Measurements from ENCODE around the gene WDR62.

Gene WDR62

GRCh38 chr19:36139473-36140303, 85.0 kb downstream of the WDR62 start, which contains the start of gene CAPNS1:
Gene CAPNS1 (plus strand): TSS chr19:36140066. CDS start chr19:36141012, 946 bp downstream.
- in situ Hi-C loops (cut with MboI; ENCODE audit: low sequenced_read_pairs): no loop called here

- in situ Hi-C loops (cut with MboI; ENCODE audit: low sequenced_read_pairs): no loop called here
Measured at GRCh38 chr19:36140304-36141038, 85.8 kb downstream of the WDR62 start.

GRCh38 chr19:36141039-36141927, 86.6 kb downstream of the WDR62 start:
- in situ Hi-C loops (cut with MboI; ENCODE audit: low sequenced_read_pairs): no loop called here

DNA sequence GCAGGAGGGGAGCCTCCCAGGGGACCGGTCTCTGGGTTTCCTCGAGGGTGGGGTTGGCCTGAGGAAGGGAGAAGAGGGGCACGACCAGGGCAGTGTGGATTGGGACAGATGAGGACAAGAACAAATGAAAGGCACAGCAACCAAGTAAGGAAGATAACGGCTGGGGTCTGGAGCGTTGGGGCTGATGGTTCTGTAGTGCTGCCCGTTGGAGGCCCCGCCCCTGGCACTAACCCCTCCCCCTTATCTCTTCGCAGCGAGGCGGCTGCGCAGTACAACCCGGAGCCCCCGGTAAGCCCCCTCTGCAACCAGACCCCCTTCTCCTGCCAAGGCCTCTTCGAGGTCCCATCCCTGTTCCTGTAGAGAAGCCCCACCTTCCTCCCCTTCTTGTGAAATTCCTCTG, 87.3 kb downstream of the WDR62 start:
- in situ Hi-C loops (cut with MboI; ENCODE audit: low sequenced_read_pairs): no loop called here

DNA sequence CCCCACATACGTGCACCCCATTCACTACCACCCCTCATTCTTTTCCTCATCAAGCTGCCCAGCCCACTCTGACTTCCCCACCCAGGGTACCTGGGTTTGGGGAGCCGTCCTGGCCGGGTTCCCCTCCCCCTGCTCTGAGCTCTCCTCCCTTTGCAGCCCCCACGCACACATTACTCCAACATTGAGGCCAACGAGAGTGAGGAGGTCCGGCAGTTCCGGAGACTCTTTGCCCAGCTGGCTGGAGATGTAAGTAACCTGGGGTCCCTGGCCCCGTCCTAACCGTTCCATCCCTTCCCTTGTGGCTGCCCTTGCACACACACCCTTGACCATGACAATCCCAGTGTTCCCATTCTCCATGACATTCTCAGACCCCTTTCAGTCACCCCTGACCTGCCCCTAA, 87.8 kb downstream of the WDR62 start:
- in situ Hi-C loops (cut with MboI; ENCODE audit: low sequenced_read_pairs): no loop called here

- in situ Hi-C loops (cut with MboI; ENCODE audit: low sequenced_read_pairs): no loop called here
Measured at GRCh38 chr19:36144624-36145023, 89.9 kb downstream of the WDR62 start.

DNA sequence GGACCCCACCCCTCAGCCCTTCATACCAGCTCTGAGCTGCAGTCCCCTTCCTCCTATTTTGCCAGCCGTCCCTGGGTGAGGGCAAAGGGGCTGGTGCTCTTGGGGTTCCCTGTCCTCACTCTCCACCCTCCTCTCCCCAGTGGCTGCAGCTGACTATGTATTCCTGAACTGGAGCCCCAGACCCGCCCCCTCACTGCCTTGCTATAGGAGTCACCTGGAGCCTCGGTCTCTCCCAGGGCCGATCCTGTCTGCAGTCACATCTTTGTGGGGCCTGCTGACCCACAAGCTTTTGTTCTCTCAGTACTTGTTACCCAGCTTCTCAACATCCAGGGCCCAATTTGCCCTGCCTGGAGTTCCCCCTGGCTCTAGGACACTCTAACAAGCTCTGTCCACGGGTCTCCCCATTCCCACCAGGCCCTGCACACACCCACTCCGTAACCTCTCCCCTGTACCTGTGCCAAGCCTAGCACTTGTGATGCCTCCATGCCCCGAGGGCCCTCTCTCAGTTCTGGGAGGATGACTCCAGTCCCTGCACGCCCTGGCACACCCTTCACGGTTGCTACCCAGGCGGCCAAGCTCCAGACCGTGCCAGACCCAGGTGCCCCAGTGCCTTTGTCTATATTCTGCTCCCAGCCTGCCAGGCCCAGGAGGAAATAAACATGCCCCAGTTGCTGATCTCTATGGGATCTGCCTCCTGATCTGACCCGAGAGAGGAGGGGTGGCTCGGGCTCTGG, 95.1 kb downstream of the WDR62 start:
- in situ Hi-C loops (cut with MboI; ENCODE audit: low sequenced_read_pairs): no loop called here

- in situ Hi-C loops (cut with MboI; ENCODE audit: low sequenced_read_pairs): no loop called here
Measured at GRCh38 chr19:36150586-36150985, 95.9 kb downstream of the WDR62 start.

DNA sequence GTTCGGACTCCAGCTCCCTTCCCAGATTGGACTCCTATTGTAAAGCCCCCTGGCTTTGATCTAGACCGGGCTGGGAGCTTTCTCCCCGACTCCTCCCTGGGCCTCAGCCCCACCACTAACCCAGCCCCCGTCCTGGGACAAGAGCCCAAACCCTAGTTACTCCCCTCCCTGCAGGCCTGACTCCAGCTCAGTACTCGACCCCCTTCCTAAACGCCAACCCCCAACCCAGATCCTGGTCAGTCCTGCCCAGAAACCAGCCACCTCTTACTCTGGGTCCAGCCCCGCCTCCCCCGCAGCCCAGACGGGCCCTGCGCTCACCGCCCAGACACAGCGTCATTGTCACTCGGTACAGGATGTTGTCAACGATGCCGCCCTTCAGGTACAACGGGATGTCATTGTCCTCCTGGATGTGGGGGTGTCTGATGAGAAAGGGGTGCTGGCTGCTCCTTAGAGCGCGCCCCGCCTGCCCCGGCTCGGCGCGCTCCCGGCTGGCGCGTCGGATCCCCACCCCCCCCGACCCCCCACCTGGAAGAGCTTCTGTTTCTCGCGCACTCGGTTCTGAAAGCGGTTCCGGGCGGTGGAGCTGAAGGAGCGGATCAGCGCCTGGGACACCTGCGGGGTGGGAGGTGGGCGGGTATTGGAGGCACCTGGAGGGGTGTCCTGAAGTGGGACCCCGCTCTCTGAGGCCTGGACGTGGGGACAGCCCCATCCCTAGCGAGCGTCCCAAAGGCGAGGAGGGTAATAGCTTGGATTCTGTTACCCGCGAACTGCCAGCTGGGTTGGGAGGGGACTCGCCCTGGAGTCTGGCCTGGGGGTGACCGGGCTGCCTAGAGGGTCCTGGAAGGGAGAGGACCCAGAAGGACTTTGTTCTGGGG, 96.7 kb downstream of the WDR62 start:
- in situ Hi-C loops (cut with MboI; ENCODE audit: low sequenced_read_pairs): no loop called here

DNA sequence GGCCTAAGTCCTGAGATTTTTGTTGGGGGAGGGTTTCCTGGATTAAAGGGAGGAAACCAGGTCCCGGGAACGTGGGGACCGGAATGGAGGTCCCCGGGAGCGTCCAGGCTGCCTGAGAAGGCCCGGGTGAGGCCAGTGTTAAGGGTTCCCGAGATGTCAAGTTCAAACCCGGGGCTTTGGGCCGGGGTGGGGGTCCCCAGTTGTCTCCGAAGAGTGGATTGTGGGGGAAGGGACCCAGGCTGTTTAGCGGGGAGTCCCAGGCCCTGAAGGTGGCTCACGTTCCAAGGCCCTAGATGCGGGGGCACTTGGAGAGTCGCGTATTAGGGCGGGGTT, 97.3 kb downstream of the WDR62 start:
- in situ Hi-C loops (cut with MboI; ENCODE audit: low sequenced_read_pairs): no loop called here

DNA sequence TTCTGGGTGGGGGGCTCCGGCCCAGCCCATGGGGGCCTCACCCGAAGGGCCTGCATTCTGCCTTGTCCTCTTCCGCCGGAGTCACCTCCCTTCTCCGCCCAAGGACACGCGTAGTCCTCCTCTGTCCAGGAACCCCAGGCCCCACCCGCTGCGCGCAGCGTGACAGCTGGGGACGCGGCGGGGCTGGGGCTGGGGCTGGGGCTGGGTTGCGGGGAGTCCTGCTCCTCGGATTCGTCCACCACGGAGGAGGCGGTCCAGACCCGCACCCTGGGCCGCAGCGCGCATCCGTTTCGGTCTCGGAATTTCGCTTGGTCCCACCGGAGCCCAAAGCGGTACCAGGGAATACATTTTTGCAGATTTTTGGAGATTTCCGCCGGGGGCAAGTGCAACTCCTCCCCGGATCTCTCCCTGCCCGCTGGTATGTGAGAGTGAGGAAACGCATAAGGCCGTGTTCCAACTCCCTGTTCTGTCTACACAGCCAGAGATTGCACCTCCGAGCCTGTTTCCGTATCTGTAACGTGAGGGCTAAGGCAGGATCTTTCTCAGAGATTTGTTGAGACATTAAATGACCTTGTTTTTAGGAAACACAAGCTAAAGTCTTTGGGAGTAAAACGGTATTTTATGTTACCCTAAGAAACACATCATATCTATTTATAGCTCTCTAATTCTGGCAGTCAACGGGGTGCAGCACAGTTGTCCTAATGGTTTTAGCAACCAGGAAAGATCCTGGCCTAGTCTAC, 97.8 kb downstream of the WDR62 start, which contains the start of gene COX7A1:
Gene COX7A1, minus strand, starts transcription at position 96 of the 740 bp plus-strand sequence. Its CDS starts 40 bp downstream, at position 56.
- in situ Hi-C loops (cut with MboI; ENCODE audit: low sequenced_read_pairs): no loop called here

- in situ Hi-C loops (cut with MboI; ENCODE audit: low sequenced_read_pairs): no loop called here
Measured at GRCh38 chr19:36153126-36153525, 98.4 kb downstream of the WDR62 start.

Data from HL-60/S4 treated with phorbol 12-myristate 13-acetate at 8.2 ng/mL for 4 days and 3 days (cell line).